Right cardiac atrium (tissue), 5 donors: ENCODE measurements around the gene RPTOR. TPM values are rescaled to one million over a fixed set of nuclear protein-coding genes. Genes with fewer than 3 reads are reported as not detected.

Source experiments
- ATAC-seq, 2 donors: fragments of 200-7000 bp; cut with Tn5 transposase; one replicate each; pipeline versions ENCODE4 v1.8.0 to v1.9.1; 2020; ENCODE audit warnings: moderate library complexity in 2 of 2, mild to moderate bottlenecking in 1 of 2
- DNase-seq, 3 donors: peaks; one replicate each; pipeline ENCODE4 v3.0.0-alpha.2; 2020
- H3K27ac ChIP-seq: one replicate; pipeline ENCODE4 v1.5.1; 2013; ENCODE audit warnings: mild to moderate bottlenecking, low read length, control low read depth, moderate library complexity
- H3K27me3 ChIP-seq: one replicate; pipeline ENCODE4 v1.6.1; 2013; ENCODE audit not compliant: control insufficient read depth, insufficient read depth
- H3K4me1 ChIP-seq: one replicate; pipeline ENCODE4 v1.6.1; 2013; ENCODE audit warnings: low read length; ENCODE audit not compliant: control insufficient read depth, insufficient read depth
- H3K4me3 ChIP-seq: one replicate; pipeline ENCODE4 v1.5.1; 2013; ENCODE audit warnings: low read length, control low read depth
- H3K9me3 ChIP-seq: one replicate; pipeline ENCODE4 v1.6.1; 2013; ENCODE audit warnings: low read length; ENCODE audit not compliant: control insufficient read depth
- WGBS: extraction: QIAGEN DNeasy Blood & Tissue Kit; methylation state at CpG from one replicate; pipeline ENCODE4 v1.1.7; 2013; 5-methylcytosine and 5-hydroxymethylcytosine counted together
- intact Hi-C, 4 donors: fragments of 100-400 bp; cut with DNase I; formaldehyde crosslinking; loops; one replicate each; pipeline versions ENCODE4 v1.11.0 to v1.14.0; 2022 to 2023
- polyA plus RNA-seq: library from polyadenylated mRNA; stranded (reverse); fragments of 200-250 nt; gene quantifications from one replicate; pipeline ENCODE4 v1.2.3, GENCODE V29; 2013
- total RNA-seq, 4 donors: library from RNA; stranded (reverse); fragmentation: NEBNext Ultra II Directional; extraction: Animal tissue kit (Norgen Biotek cat#: 25700); gene quantifications; one replicate each; pipeline ENCODE4 v1.2.1, GENCODE V29; 2021
- donor health status: healthy with polysubstance abuse.
- donor health status: DM: no; HTN: yes; CAD: no.
- donor health status: DM: no; HTN: no; CAD: no.
- donor health status: DM: no; HTN: yes; CAD: no; lungs with severe emphysema.
- donor health status: DM: yes; HTN: yes; CAD: no.

The RPTOR gene
- total and polyA plus RNA-seq, 5 donors: 15.2 to 27.0 (median 25.3) TPM

DNA sequence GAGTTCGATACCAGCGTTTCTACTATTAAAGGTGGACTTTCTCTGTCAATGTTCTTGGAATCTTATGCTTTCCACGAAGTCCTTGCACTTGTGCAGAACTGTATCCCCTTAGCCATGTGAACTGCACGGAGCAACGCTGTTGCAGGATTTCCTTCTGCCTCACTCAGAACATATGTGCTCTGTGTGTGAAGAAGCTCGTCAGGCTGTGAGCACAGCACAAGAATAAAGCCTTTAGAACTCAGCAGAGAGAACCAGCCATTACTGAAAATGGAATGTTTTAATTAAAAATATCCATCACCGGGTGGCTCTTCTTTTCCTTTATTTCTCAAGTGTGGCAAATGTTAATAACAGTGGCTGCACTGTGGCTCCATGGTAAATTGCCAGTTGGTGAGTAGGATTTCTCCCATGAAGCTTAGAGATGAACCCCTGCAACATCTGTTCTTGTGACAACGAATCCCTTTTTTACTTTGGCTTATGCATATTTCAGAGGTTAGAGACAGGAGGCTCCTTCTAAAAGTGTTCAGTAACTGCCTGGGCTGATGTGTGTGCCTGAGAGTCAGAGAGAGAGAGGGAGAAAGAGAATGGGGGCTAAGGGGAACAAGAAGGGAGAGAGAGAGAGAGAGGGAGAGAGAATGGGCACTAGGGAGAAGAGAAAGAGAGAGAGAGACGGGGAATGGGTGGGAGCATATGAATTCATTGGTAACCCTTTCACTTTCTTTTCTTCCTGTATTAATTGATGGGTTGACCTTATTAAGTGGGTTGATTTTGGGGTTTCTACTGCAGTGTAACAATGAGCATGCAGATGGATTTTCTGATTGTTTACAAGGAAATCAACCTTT, 50.0 kb downstream of the RPTOR start:
- Histone ChIP-seq H3K4me3 (no peak overlapping the region), H3K27ac (no peak overlapping the region), H3K27me3 (no peaks in the 10 kb centered on the region), H3K9me3 (no peaks in the 10 kb centered on the region), H3K4me1 (peaks cover 6% of the 10 kb centered on the region)
- DNase-seq: no peak
- no peak for ATAC-seq
- 81% methylated on average over 9 of the region's 9 CpGs for WGBS
- intact Hi-C loops: no loop called here

DNA sequence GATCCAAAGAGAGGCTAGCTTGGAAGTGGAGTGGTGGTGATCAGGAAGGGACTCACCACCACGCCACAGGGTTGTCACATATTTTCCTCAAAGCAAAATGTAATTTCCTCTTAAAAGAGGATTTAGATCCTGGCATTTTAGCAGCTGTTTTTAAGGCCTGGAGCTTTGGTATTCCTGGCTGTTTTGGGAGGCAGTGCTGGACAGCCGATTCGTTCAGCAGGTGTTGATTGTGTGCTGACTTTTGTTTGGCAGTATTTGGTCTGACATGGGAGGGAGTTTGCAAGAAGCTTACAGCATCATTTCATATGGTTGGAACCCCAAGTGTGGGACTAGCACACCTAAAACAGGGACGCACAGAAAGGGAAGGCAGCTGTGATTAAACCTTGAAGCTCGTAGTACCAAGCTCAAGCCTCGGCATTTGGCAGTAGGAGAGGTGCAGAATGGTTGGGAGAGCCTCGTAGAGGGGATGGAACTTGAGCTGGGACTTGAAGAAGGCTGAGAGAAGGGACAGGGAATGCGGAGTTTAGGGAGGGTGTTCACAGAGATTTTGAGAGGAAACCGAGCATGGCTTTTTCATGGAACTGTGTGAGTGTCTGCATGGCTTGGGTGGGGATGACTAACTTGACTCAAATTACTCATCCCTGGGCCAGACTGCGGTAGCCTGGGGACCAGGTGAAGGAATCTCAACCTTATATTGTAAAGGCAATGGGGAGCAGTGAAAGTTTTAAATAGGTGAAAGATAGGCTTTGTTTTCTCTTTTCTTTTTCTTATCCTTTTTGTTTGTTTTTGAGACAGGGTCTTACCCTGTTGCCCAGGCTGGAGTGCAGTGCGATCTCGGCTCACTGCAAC, 52.3 kb downstream of the RPTOR start:
- no peak for ATAC-seq
- WGBS: 78% methylated on average over 12 of the region's 12 CpGs

DNA sequence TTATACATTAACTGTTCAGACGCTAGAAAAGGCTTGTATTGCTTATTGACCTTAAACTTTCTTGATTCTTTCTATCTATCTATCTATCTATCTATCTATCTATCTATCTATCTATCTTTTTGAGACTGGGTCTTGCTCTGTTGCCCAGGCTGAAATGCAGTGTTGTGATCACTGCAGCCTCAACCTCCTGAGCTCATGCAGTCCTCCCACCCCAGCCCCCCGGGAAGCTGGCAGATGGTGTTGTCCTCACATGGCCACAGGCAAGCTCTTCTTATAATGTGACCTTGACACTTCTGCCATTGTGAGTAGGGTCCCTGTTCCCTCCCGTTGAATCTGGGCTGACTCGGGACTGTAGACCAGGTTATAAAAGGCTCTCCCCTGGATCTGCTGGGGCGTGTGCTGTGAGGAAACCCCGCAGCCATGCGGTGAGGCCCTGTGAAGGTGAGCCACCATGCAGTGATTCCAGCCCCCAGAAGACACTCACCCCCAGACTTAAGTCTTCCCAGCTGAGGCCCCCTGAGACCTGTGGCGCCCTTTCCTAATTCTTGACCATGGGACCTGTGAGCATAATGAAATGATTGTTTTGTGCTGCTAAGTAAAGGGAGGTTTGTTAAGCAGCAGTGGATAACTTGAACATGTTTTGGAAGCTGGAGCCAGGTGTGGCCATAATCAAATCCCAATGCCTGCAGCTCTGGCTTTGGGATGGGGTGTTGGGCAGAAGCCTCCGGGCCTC, 54.3 kb downstream of the RPTOR start:
- no peak overlapping the region for H3K4me3 ChIP-seq
- H3K4me1 ChIP-seq: peaks cover 6% of the 10 kb centered on the region
- ATAC-seq (peak in 1 of 2 donors; percentile 24), DNase-seq (no peak)
- WGBS: 91% methylated on average over 9 of the region's 9 CpGs
- intact Hi-C loops: no loop called here
- H3K9me3 ChIP-seq: no peaks in the 10 kb centered on the region
- no peaks in the 10 kb centered on the region for H3K27me3 ChIP-seq
- H3K27ac ChIP-seq: no peak overlapping the region

More for the DNA sequence above, 52.3 kb downstream of the RPTOR start:
- H3K4me1 ChIP-seq: peaks cover 6% of the 10 kb centered on the region
- no peak overlapping the region for H3K4me3 ChIP-seq
- H3K9me3 ChIP-seq: no peaks in the 10 kb centered on the region
- no peak overlapping the region for H3K27ac ChIP-seq
- intact Hi-C loops: no loop called here
- no peaks in the 10 kb centered on the region for H3K27me3 ChIP-seq
- no peak for DNase-seq

DNA sequence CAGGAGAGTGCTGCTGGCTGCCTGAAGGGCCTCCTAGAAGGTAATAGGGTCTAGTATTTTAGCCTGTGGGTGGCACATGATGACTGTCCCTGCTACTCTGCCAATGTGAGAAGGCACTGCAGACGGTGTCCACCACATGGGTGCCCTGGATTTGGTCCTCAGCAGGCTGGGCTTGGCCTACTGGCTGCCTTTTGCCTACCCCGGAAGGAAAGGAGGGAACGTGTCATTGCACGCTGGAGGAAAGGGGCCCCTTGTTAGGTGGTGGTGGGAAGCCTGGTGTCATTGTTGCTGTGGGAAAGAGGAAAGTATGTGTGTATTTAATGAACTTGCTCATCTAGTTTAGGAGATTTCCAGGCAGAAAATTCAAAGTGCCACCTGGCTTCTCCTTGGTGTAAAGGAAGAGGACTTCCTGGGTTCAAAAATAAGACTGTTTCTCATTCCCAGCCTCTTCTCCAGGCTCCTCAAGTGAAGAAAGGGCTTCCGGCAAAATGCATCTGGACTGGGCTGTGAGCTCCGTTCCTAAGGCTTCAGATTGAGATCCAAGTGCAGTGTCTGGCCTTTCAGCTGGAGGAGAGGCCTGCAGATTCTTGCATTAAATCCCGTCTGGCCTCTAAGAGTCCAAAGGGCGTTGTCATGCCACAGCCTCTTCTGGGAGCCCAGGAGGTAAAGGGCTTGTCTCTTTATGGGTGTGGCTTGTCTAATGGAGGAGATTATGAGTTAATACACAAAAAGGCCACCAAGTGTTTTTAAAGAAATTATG, 55.1 kb downstream of the RPTOR start:
- ATAC-seq (no peak), DNase-seq (no peak)
- Histone ChIP-seq H3K9me3 (no peaks in the 10 kb centered on the region), H3K4me1 (peaks cover 6% of the 10 kb centered on the region), H3K27me3 (no peaks in the 10 kb centered on the region), H3K4me3 (no peak overlapping the region), H3K27ac (no peak overlapping the region)
- intact Hi-C loops: no loop called here
- 70% methylated on average over 8 of the region's 8 CpGs for WGBS

DNA sequence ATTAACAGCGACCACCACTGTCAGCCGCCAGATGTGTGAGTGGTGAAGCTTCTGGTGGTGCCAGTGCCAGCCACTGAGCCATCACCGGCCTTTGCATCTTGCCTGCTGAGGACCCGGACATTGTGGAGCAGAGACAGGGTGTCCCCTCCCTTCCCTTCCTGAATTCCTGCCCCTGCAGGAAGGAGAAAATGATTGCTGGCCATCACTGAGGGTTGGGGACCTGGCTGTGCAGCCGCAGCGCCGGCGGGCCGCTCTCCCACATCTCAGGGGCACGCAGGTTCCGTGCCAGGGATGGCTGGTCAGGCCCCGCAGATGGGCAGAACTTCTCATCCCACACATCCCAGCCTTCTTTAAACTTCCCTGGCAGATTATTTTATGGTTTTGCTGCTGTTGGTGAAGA, 56.5 kb downstream of the RPTOR start:
- no peak for DNase-seq
- intact Hi-C loops: no loop called here
- Histone ChIP-seq H3K4me3 (no peak overlapping the region), H3K27me3 (no peaks in the 10 kb centered on the region), H3K9me3 (no peaks in the 10 kb centered on the region), H3K27ac (no peak overlapping the region), H3K4me1 (peaks cover 9% of the 10 kb centered on the region)
- 85% methylated on average over 12 of the region's 12 CpGs for WGBS
- peak in 1 of 2 donors; percentile 42 for ATAC-seq

DNA sequence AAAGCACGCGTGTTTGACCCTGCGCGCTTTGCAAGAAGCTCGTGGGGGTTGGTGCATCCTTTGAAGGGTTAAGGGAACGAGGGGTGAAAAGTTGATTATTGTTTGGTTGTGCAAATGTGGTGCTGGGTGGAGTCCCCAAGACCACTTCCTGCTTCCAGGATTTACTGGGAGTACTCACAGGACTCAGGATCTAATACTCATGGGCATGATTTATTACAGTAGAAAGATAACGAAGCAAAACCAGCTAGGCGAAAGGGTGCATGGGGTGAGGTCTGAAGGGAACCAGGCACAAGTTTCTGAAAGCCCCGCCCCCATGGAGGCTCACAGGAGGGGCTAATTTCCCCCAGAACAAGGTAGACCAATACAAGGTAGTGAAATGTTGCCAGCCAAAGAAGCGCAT, 58.8 kb downstream of the RPTOR start:
- no peak for ATAC-seq
- peaks cover 9% of the 10 kb centered on the region for H3K4me1 ChIP-seq
- H3K27me3 ChIP-seq: no peaks in the 10 kb centered on the region
- intact Hi-C loops: no loop called here
- no peak for DNase-seq
- H3K27ac ChIP-seq: no peak overlapping the region
- 88% methylated on average over 10 of the region's 10 CpGs for WGBS
- no peak overlapping the region for H3K4me3 ChIP-seq
- H3K9me3 ChIP-seq: no peaks in the 10 kb centered on the region

DNA sequence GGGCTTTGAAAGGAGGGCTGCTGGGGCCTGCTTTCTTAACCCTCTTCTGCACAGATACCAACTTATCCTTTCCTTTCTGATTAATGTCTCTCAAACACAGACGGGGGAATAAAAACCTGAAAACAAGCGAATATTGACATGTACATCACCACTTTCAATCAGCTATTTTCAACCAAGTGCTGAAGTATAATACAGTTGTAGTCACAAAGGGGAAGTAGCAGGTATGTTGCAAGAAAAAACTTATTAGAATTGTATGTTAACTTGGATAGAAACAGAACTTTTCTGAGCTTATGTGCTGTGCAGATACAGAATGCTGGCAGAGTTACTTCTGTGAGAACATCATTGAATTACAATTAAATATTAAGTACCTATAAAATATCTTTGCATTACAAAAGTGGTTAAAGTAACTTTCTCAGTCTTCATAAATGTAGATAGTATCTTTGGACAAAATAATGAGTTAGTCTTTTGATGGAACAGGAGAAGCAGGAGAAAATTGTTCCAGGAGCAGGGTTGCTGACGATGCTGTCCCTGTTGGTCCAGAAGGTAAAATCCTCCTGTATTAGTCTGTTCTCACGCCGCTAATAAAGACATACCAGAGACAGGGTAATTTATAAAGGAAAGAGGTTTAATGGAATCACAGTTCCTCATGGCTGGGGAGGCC, 59.5 kb downstream of the RPTOR start:
- Histone ChIP-seq H3K27ac (no peak overlapping the region), H3K4me1 (peaks cover 6% of the 10 kb centered on the region), H3K27me3 (no peaks in the 10 kb centered on the region), H3K9me3 (no peaks in the 10 kb centered on the region), H3K4me3 (no peak overlapping the region)
- intact Hi-C loops: no loop called here
- ATAC-seq: no peak
- no peak for DNase-seq
- WGBS: 94% methylated on average over 5 of the region's 5 CpGs

DNA sequence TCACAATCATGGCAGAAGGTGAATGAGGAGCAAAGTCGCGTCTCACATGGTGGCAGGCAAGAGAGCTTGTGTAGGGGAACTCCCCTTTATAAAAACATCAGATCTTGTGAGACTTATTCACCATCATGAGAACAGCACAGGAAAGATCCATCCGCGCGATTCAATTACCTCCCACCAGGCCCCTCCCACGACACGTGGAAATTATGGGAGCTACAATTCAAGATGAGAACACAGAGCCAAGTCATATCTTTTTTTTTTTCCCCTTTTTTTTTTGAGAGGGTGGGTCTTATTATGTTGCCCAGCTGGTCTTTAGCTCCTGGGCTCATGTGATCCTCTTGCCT, 60.0 kb downstream of the RPTOR start:
- 90% methylated on average over 7 of the region's 7 CpGs for WGBS
- H3K27ac ChIP-seq: no peak overlapping the region
- ATAC-seq: no peak
- no peak for DNase-seq
- peaks cover 3% of the 10 kb centered on the region for H3K4me1 ChIP-seq
- no peaks in the 10 kb centered on the region for H3K9me3 ChIP-seq
- H3K4me3 ChIP-seq: no peak overlapping the region
- intact Hi-C loops: no loop called here
- H3K27me3 ChIP-seq: no peaks in the 10 kb centered on the region

DNA sequence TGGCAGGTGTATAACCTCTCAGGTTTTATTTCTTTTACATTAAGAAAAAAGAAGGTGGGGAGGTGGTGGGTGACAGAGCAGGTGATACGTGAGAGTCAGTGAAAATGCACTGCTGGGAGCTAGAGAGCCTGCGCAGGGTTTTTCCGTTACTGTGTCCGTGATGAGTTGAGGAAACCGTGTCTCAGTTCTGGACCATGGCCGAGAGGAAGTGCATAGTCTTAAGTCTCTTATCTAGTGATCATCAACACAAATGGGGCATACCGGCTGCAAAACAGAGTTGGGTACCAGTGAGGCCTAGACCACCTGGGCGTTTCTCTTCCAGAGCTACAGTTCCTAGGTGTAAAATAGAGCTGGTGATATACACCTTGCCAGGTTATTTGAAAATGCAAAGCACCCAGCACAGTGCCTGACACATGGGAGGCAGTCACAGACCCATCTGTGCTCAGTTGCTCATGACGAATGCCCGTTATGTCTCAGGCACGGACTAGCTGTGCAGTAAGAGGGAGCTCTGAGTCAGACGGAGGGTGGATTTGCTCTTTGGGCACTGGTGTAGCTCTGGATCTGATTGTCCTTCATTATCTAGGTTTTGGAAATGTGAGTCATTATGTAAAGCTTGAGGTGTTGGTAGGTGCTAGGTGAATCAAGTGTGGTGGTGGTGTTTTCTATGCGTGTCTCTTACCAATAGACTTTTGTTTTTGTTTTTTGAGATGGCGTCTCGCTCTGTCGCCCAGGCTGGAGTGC, 60.9 kb downstream of the RPTOR start:
- H3K27ac ChIP-seq: no peak overlapping the region
- ATAC-seq (no peak), DNase-seq (no peak)
- intact Hi-C loops: no loop called here
- H3K27me3 ChIP-seq: no peaks in the 10 kb centered on the region
- H3K4me3 ChIP-seq: no peak overlapping the region
- WGBS: 75% methylated on average over 16 of the region's 16 CpGs
- peaks cover 2% of the 10 kb centered on the region for H3K4me1 ChIP-seq
- H3K9me3 ChIP-seq: no peaks in the 10 kb centered on the region

DNA sequence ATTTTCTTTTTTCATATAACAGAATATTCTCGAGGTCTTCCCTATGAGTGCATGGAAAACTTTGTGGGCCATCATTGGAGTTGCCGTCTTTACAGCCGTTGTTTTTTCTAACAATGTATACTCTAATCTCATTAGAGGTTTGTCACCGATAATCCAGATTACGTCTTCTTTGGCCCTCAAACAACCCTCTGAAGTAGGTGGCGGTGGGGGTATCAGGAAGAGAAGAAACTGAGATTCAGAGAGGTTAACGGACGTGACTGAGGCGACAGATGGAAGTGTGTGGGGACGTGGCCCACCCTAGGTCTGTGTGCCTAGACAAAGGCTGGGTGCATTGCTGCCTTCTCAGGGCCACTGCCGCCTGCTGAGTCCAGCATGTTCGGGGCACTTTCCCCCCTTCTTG, 63.7 kb downstream of the RPTOR start:
- no peak for DNase-seq
- Histone ChIP-seq H3K4me3 (no peak overlapping the region), H3K4me1 (peaks cover 2% of the 10 kb centered on the region), H3K27ac (no peak overlapping the region), H3K27me3 (no peaks in the 10 kb centered on the region), H3K9me3 (no peaks in the 10 kb centered on the region)
- 95% methylated on average over 12 of the region's 12 CpGs for WGBS
- intact Hi-C loops: no loop called here
- no peak for ATAC-seq
